Calu3 (cell line): ENCODE measurements around the gene NLGN4X. TPM values are rescaled to one million over a fixed set of nuclear protein-coding genes. Genes with fewer than 3 reads are reported as not detected.

Experiments
- BruUV-seq: library from RNA; stranded (reverse); fragments of 400-500 nt; replicated peaks from 2 replicates; lab custom pipeline; 2021; lab: Mats Ljungman, UMichigan
- CTCF ChIA-PET: fragments of 300-600 bp; sonication (Branson Sonifier 250); formaldehyde crosslinking; loops from one replicate; lab custom pipeline; 2022; ENCODE audit warnings: antibody characterized with exemption; lab: Charles Lee
- DNase-seq: peaks from one replicate; pipeline ENCODE4 v3.0.0; 2022
- H3K27ac Mint-ChIP-seq: one replicate; pipeline ENCODE4 v1.8.0; 2022; ENCODE audit warnings: mixed read lengths; ENCODE audit not compliant: unreplicated experiment
- H3K27me3 Mint-ChIP-seq: one replicate; pipeline ENCODE4 v1.8.0; 2022; ENCODE audit warnings: mixed read lengths; ENCODE audit not compliant: unreplicated experiment
- H3K36me3 Mint-ChIP-seq: one replicate; pipeline ENCODE4 v1.8.0; 2022; ENCODE audit warnings: mild to moderate bottlenecking, moderate library complexity, mixed read lengths; ENCODE audit not compliant: insufficient read depth, unreplicated experiment
- H3K4me1 Mint-ChIP-seq: one replicate; pipeline ENCODE4 v1.8.0; 2022; ENCODE audit warnings: mild to moderate bottlenecking, low read depth, mixed read lengths; ENCODE audit not compliant: unreplicated experiment
- H3K4me3 Mint-ChIP-seq: one replicate; pipeline ENCODE4 v1.8.0; 2022; ENCODE audit warnings: mild to moderate bottlenecking, low read depth, moderate library complexity, mixed read lengths; ENCODE audit not compliant: unreplicated experiment
- H3K9me3 Mint-ChIP-seq: one replicate; pipeline ENCODE4 v1.8.0; 2022; ENCODE audit warnings: low read depth, mixed read lengths; ENCODE audit not compliant: unreplicated experiment
- intact Hi-C: fragments of 100-400 bp; cut with micrococcal nuclease; formaldehyde crosslinking; loops from one replicate; pipeline ENCODE4 v1.10.0; 2022; ENCODE audit not compliant: unreplicated experiment
- total RNA-seq: library from RNA; stranded (reverse); gene quantifications from 2 replicates; pipeline ENCODE4 v1.2.3, GENCODE V29; 2022
- TF ChIP-seq, protein P1 (sequence below): fragments of 200-600 bp; IDR thresholded peaks from one replicate; pipeline ENCODE4 v1.8.0; 2022; ENCODE audit warnings: antibody characterized with exemption; ENCODE audit not compliant: unreplicated experiment

NLGN4X gene
- total RNA-seq, 1 experiment from 2014 or later, result not detected

- H3K4me1 Mint-ChIP-seq, result no peaks in the 10 kb centered on the region
- H3K27me3 Mint-ChIP-seq, result no peaks in the 10 kb centered on the region
- DNase-seq, result no peak
- TF ChIP-seq, protein P1, sequence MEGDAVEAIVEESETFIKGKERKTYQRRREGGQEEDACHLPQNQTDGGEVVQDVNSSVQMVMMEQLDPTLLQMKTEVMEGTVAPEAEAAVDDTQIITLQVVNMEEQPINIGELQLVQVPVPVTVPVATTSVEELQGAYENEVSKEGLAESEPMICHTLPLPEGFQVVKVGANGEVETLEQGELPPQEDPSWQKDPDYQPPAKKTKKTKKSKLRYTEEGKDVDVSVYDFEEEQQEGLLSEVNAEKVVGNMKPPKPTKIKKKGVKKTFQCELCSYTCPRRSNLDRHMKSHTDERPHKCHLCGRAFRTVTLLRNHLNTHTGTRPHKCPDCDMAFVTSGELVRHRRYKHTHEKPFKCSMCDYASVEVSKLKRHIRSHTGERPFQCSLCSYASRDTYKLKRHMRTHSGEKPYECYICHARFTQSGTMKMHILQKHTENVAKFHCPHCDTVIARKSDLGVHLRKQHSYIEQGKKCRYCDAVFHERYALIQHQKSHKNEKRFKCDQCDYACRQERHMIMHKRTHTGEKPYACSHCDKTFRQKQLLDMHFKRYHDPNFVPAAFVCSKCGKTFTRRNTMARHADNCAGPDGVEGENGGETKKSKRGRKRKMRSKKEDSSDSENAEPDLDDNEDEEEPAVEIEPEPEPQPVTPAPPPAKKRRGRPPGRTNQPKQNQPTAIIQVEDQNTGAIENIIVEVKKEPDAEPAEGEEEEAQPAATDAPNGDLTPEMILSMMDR, result no peak
- no TSS peak for BruUV-seq
- no peak overlapping the region for H3K4me3 Mint-ChIP-seq
- no peaks in the 10 kb centered on the region for H3K9me3 Mint-ChIP-seq
- peaks cover 5% of the 10 kb centered on the region for H3K36me3 Mint-ChIP-seq
- intact Hi-C loops, result loop anchor here (10.0 kb wide), 1 partner anchor 1901 kb away; the partner anchor contains the start of gene PNPLA4
- CTCF ChIA-PET, result no interaction called here
- H3K27ac Mint-ChIP-seq, result no peak overlapping the region
Observed at GRCh38 chrX:6024204-6024603, 204.5 kb downstream of the NLGN4X start.

DNA sequence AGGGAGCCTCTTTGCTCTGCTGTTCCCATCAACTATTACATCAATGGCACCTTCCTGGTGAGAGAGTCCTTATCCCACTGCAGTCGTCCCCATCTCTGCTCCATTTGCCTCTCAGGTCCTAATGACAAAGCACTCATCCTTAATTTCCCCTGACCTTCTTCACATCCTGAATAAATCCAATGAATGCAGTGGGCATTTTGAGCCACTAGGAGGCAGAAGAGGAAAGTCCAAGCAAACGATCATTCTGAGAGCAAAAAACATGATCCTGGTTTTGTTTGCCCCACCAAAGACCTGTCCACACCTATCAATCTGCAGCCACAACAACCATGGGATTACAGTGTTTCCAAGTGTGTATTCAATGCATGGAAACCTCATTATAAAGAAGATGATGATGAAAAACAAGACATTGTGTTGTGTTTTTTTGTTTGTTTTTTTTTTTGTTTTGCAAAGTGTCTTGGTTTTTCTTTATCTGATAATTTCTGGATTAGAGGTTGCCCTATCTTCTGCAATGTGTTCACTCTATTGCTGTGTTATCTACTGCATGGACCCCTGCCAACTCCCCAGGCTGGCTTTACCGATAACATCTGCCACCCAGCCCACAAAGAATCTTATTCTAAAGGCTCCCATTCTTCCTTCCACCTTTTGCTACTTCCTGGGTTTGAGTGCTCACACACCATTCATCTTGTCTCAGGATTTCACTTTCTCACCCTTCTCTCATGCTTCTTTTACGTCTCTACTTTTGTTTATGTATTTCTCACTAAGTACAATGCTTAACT lies 207.2 kb downstream of the NLGN4X start:
- TF ChIP-seq, protein P1, result no peak
- intact Hi-C loops, result loop anchor here (10.0 kb wide), 1 partner anchor 1903 kb away; the partner anchor contains the start of gene PNPLA4
- Mint-ChIP-seq H3K4me3 (no peak overlapping the region), H3K27ac (no peak overlapping the region), H3K36me3 (peaks cover 5% of the 10 kb centered on the region), H3K27me3 (no peaks in the 10 kb centered on the region), H3K9me3 (peaks cover 2% of the 10 kb centered on the region), H3K4me1 (no peaks in the 10 kb centered on the region)
- DNase-seq, result peak; percentile 21
- BruUV-seq, result no TSS peak
- CTCF ChIA-PET, result interaction anchor here (0.9 kb wide), 1 partner anchor 19 kb away, joined by 4 read pairs; no protein-coding TSS in a partner anchor

DNA sequence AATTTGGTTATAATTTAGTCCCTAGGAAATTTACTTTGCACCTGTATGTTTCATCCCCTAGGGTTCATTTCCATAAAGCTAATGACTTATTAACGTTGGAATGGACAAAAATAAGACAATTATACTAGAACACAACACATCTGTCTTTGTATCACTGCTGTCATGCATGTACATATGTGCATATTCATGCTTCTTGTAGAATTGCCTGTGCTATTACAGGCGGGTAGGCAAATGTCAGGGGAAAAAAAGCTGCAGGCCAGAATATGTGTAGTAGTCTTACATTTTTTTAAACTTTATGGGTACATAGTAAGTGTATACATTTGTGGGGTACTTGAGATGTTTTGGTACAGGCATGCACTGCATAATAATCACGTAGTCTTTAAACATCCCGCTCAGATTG lies 209.6 kb downstream of the NLGN4X start:
- TF ChIP-seq, protein P1, result no peak
- Mint-ChIP-seq H3K27me3 (no peaks in the 10 kb centered on the region), H3K9me3 (peaks cover 2% of the 10 kb centered on the region), H3K4me3 (no peak overlapping the region), H3K4me1 (no peaks in the 10 kb centered on the region), H3K27ac (no peak overlapping the region), H3K36me3 (peaks cover 5% of the 10 kb centered on the region)
- intact Hi-C loops, result no loop called here
- no peak for DNase-seq
- no TSS peak for BruUV-seq
- CTCF ChIA-PET, result no interaction called here

DNA sequence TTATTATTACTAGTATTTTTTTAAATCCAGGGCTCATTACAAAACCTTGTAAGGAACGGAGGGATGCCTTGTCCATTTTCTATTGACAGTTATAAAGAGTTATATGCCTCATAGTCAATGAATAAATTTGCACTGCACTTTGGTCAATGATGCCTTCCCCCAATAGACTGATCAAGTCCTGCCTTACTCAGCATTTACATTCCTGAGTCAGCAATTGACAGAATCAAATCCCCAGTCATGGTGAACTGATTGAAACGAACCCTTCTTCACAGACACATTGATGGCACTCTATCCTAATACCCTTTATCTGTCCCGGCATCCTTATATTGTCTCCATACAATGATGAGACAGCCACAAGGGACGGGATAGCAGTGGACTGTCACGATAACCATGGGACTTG lies 213.2 kb downstream of the NLGN4X start:
- Mint-ChIP-seq H3K4me3 (no peak overlapping the region), H3K27me3 (no peaks in the 10 kb centered on the region), H3K4me1 (no peaks in the 10 kb centered on the region), H3K27ac (no peak overlapping the region), H3K36me3 (no peaks in the 10 kb centered on the region), H3K9me3 (peaks cover 2% of the 10 kb centered on the region)
- no TSS peak for BruUV-seq
- DNase-seq, result no peak
- CTCF ChIA-PET, result no interaction called here
- intact Hi-C loops, result no loop called here
- TF ChIP-seq, protein P1, result no peak
